OCI-LY3 (cell line): ENCODE measurements around the gene ADAMTS2.

ENCODE experiments used
- H2AFZ ChIP-seq: fragments of 200-600, 300-600 bp; shearing (Covaris generic); 2 replicates; pipeline ENCODE4 v1.6.0; 2014; ENCODE audit warnings: antibody characterized with exemption, low read depth, low read length
- H3K27ac ChIP-seq: fragments of 200-600, 300-600 bp; sonication (generic); 2 replicates; pipeline ENCODE4 v1.5.1; 2014; ENCODE audit warnings: mild to moderate bottlenecking, low read length, moderate library complexity, mixed read lengths
- H3K27me3 ChIP-seq: fragments of 200-600, 300-600 bp; sonication (generic); 2 replicates; pipeline ENCODE4 v1.6.1; 2014; ENCODE audit warnings: low read depth, low read length, mixed read lengths
- H3K36me3 ChIP-seq: fragments of 200-600, 300-600 bp; sonication (generic); replicated peaks from 2 replicates; pipeline ENCODE3; 2014; ENCODE audit warnings: low read depth, low read length, mixed read lengths
- H3K4me1 ChIP-seq: fragments of 300-600, 200-600 bp; sonication (generic); 2 replicates; pipeline ENCODE4 v1.6.1; 2014; ENCODE audit warnings: low read length, mixed read lengths
- H3K4me2 ChIP-seq: fragments of 200-600, 300-600 bp; sonication (generic); 2 replicates; pipeline ENCODE4 v1.6.1; 2014; ENCODE audit warnings: low read length, mixed read lengths
- H3K4me3 ChIP-seq: fragments of 300-600, 200-600 bp; sonication (generic); 2 replicates; pipeline ENCODE4 v1.5.1; 2014; ENCODE audit warnings: antibody characterized with exemption, mild to moderate bottlenecking, low read length, moderate library complexity
- H3K79me2 ChIP-seq: fragments of 300-600, 200-600 bp; shearing (Covaris generic); 2 replicates; pipeline ENCODE4 v1.6.1; 2014; ENCODE audit warnings: mild to moderate bottlenecking, low read length, mixed read lengths
- H3K9ac ChIP-seq: fragments of 300-600, 200-600 bp; shearing (Covaris generic); 2 replicates; pipeline ENCODE4 v1.6.0; 2014; ENCODE audit warnings: mild to moderate bottlenecking, low read length, moderate library complexity
- H3K9me3 ChIP-seq: fragments of 200-600, 300-600 bp; shearing (Covaris generic); 2 replicates; pipeline ENCODE4 v1.6.1; 2014; ENCODE audit warnings: low read length, mixed read lengths; ENCODE audit not compliant: insufficient read depth
- H4K20me1 ChIP-seq: fragments of 200-600, 300-600 bp; sonication (generic); 2 replicates; pipeline ENCODE4 v1.6.1; 2016; ENCODE audit warnings: low read length, mixed read lengths; ENCODE audit not compliant: insufficient read depth
- EZH2phosphoT487 ChIP-seq: fragments of 200-600 bp; shearing (Covaris generic); IDR thresholded peaks from 2 replicates; pipeline ENCODE4 v1.6.1; 2018; ENCODE audit warnings: antibody characterized with exemption, mixed run types, low read depth
- TF ChIP-seq, protein P1 (sequence below): fragments of 200-600, 300-600 bp; sonication (generic); IDR thresholded peaks from 2 replicates; pipeline ENCODE4 v1.5.1; 2014; ENCODE audit warnings: antibody characterized with exemption, low read length, low read depth

Gene ADAMTS2

GRCh38 chr5:179208706-179209358 is 136.4 kb downstream of the ADAMTS2 start:
- no peaks in the 10 kb centered on the region for H4K20me1 ChIP-seq
- H3K79me2 ChIP-seq: no peaks in the 10 kb centered on the region
- no peak overlapping the region for H3K9ac ChIP-seq
- H3K27me3 ChIP-seq: no peaks in the 10 kb centered on the region
- no peak overlapping the region for H3K4me3 ChIP-seq
- TF ChIP-seq, protein P1, sequence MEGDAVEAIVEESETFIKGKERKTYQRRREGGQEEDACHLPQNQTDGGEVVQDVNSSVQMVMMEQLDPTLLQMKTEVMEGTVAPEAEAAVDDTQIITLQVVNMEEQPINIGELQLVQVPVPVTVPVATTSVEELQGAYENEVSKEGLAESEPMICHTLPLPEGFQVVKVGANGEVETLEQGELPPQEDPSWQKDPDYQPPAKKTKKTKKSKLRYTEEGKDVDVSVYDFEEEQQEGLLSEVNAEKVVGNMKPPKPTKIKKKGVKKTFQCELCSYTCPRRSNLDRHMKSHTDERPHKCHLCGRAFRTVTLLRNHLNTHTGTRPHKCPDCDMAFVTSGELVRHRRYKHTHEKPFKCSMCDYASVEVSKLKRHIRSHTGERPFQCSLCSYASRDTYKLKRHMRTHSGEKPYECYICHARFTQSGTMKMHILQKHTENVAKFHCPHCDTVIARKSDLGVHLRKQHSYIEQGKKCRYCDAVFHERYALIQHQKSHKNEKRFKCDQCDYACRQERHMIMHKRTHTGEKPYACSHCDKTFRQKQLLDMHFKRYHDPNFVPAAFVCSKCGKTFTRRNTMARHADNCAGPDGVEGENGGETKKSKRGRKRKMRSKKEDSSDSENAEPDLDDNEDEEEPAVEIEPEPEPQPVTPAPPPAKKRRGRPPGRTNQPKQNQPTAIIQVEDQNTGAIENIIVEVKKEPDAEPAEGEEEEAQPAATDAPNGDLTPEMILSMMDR: no peak
- TF ChIP-seq EZH2phosphoT487: no peak
- H3K9me3 ChIP-seq: no peaks in the 10 kb centered on the region
- no peaks in the 10 kb centered on the region for H3K4me1 ChIP-seq
- H3K36me3 ChIP-seq: no peaks in the 10 kb centered on the region
- no peak overlapping the region for H2AFZ ChIP-seq
- no peak overlapping the region for H3K4me2 ChIP-seq
- H3K27ac ChIP-seq: no peak overlapping the region

- H2AFZ ChIP-seq: no peak overlapping the region
- H3K4me2 ChIP-seq: no peak overlapping the region
- no peak overlapping the region for H3K4me3 ChIP-seq
- no peak overlapping the region for H3K27ac ChIP-seq
- no peaks in the 10 kb centered on the region for H3K4me1 ChIP-seq
- no peaks in the 10 kb centered on the region for H3K36me3 ChIP-seq
- H3K9me3 ChIP-seq: no peaks in the 10 kb centered on the region
- H3K27me3 ChIP-seq: no peaks in the 10 kb centered on the region
- H4K20me1 ChIP-seq: no peaks in the 10 kb centered on the region
- H3K79me2 ChIP-seq: no peaks in the 10 kb centered on the region
- H3K9ac ChIP-seq: no peak overlapping the region
- TF ChIP-seq EZH2phosphoT487: no peak
- TF ChIP-seq, protein P1: no peak
Measured at GRCh38 chr5:179207920-179208705, 137.1 kb downstream of the ADAMTS2 start.

DNA sequence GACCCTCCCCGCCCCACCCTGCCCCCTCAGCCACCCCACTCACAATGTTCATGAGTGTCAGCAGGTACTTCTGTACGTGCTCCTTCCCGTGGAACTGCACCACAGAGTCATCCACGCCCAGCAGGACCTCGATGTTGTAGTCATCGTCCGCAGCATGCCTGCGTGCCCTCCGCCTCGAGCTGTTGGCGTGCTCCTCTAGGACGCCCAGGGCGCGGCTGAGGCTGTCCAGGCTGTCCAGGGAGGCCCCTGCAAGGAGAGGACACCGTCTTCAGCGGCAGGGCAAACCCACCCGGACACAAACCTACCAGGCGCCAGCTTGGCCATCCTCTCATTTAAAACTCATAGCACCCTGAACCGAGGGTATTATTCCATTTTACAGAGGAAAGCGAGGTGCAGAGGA is 137.8 kb downstream of the ADAMTS2 start:
- no peaks in the 10 kb centered on the region for H3K27me3 ChIP-seq
- no peaks in the 10 kb centered on the region for H3K36me3 ChIP-seq
- H3K27ac ChIP-seq: no peak overlapping the region
- TF ChIP-seq, protein P1: no peak
- TF ChIP-seq EZH2phosphoT487: no peak
- H3K79me2 ChIP-seq: no peaks in the 10 kb centered on the region
- H3K9ac ChIP-seq: no peak overlapping the region
- no peak overlapping the region for H3K4me2 ChIP-seq
- no peaks in the 10 kb centered on the region for H3K4me1 ChIP-seq
- H3K9me3 ChIP-seq: no peaks in the 10 kb centered on the region
- no peak overlapping the region for H3K4me3 ChIP-seq
- no peaks in the 10 kb centered on the region for H4K20me1 ChIP-seq
- no peak overlapping the region for H2AFZ ChIP-seq

GRCh38 chr5:179206366-179206765 is 138.9 kb downstream of the ADAMTS2 start:
- Histone ChIP-seq H3K9me3 (no peaks in the 10 kb centered on the region), H3K4me1 (no peaks in the 10 kb centered on the region), H2AFZ (no peak overlapping the region), H3K27ac (no peak overlapping the region), H3K79me2 (no peaks in the 10 kb centered on the region), H3K4me3 (no peak overlapping the region), H4K20me1 (no peaks in the 10 kb centered on the region), H3K9ac (no peak overlapping the region), H3K36me3 (no peaks in the 10 kb centered on the region), H3K27me3 (no peaks in the 10 kb centered on the region), H3K4me2 (no peak overlapping the region)
- no peak for TF ChIP-seq EZH2phosphoT487
- TF ChIP-seq, protein P1: no peak
